ENCODE measurements around the gene BDH1.

BDH1 gene

GRCh38 chr3:197539651-197540051 lies 16.1 kb downstream of the BDH1 start:
- H3K4me2 ChIP-seq (ENCODE audit: low read depth, low read length, poor library complexity, severe bottlenecking): no peak overlapping the region
- no peaks in the 10 kb centered on the region for H4K20me1 ChIP-seq (ENCODE audit: insufficient read depth, low read length, poor library complexity, severe bottlenecking)
- no peak overlapping the region for H3K4me3 ChIP-seq (ENCODE audit: low read length, poor library complexity, severe bottlenecking)

GRCh38 chr3:197533927-197534725 lies 21.6 kb downstream of the BDH1 start:
- H3K4me3 ChIP-seq (ENCODE audit: low read length, poor library complexity, severe bottlenecking): no peak overlapping the region
- H4K20me1 ChIP-seq (ENCODE audit: insufficient read depth, low read length, poor library complexity, severe bottlenecking): no peaks in the 10 kb centered on the region
- no peak overlapping the region for H2AFZ ChIP-seq (ENCODE audit: low read length)
- TF ChIP-seq CTCF (conservative IDR thresholded peaks at IDR 0.05; ENCODE audit: low read length) (no peak), EZH2phosphoT487 (IDR thresholded peaks at IDR 0.05; ENCODE audit: borderline replicate concordance) (no peak)
- H3K36me3 ChIP-seq (ENCODE audit: insufficient read depth, low read length): peaks cover 30% of the 10 kb centered on the region; the same call in 1 of the 2 replicates
- H3K9ac ChIP-seq (ENCODE audit: low read depth, low read length, poor library complexity, severe bottlenecking): no peak overlapping the region
- H3K27me3 ChIP-seq (ENCODE audit: insufficient read depth, low read length, poor library complexity, severe bottlenecking): no peaks in the 10 kb centered on the region
- H3K79me2 ChIP-seq (ENCODE audit: insufficient read depth, low read length): no peaks in the 10 kb centered on the region
- H3K4me1 ChIP-seq (ENCODE audit: insufficient read depth, low read length, poor library complexity, severe bottlenecking): no peaks in the 10 kb centered on the region
- no peaks in the 10 kb centered on the region for H3K9me3 ChIP-seq (ENCODE audit: insufficient read depth, low read depth, low read length)
- no peak overlapping the region for H3K4me2 ChIP-seq (ENCODE audit: low read depth, low read length, poor library complexity, severe bottlenecking)
- H3F3A ChIP-seq (ENCODE audit: low read depth): no peaks in the 10 kb centered on the region
- H3K9me2 ChIP-seq (replicated peaks; ENCODE audit: low read depth, low read length): no peaks in the 10 kb centered on the region

More at GRCh38 chr3:197539651-197540051, 16.1 kb downstream of the BDH1 start:
- TF ChIP-seq CTCF (conservative IDR thresholded peaks at IDR 0.05; ENCODE audit: low read length) (no peak), EZH2phosphoT487 (IDR thresholded peaks at IDR 0.05; ENCODE audit: borderline replicate concordance) (no peak)
- no peak overlapping the region for H3K9ac ChIP-seq (ENCODE audit: low read depth, low read length, poor library complexity, severe bottlenecking)
- H3K79me2 ChIP-seq (ENCODE audit: insufficient read depth, low read length): no peaks in the 10 kb centered on the region
- H3K9me2 ChIP-seq (replicated peaks; ENCODE audit: low read depth, low read length): no peaks in the 10 kb centered on the region
- no peaks in the 10 kb centered on the region for H3F3A ChIP-seq (ENCODE audit: low read depth)
- no peaks in the 10 kb centered on the region for H3K9me3 ChIP-seq (ENCODE audit: insufficient read depth, low read depth, low read length)
- H3K36me3 ChIP-seq (ENCODE audit: insufficient read depth, low read length): peaks cover 23% of the 10 kb centered on the region; the same call in 1 of the 2 replicates
- no peak overlapping the region for H2AFZ ChIP-seq (ENCODE audit: low read length)
- no peaks in the 10 kb centered on the region for H3K4me1 ChIP-seq (ENCODE audit: insufficient read depth, low read length, poor library complexity, severe bottlenecking)
- no peaks in the 10 kb centered on the region for H3K27me3 ChIP-seq (ENCODE audit: insufficient read depth, low read length, poor library complexity, severe bottlenecking)

GRCh38 chr3:197533396-197533795 lies 22.4 kb downstream of the BDH1 start:
- Histone ChIP-seq H3K4me2 (ENCODE audit: low read depth, low read length, poor library complexity, severe bottlenecking) (no peak overlapping the region), H3K4me3 (ENCODE audit: low read length, poor library complexity, severe bottlenecking) (no peak overlapping the region)

More at GRCh38 chr3:197533396-197533795, 22.4 kb downstream of the BDH1 start:
- TF ChIP-seq CTCF (conservative IDR thresholded peaks at IDR 0.05; ENCODE audit: low read length): no peak
- Histone ChIP-seq H3K27me3 (ENCODE audit: insufficient read depth, low read length, poor library complexity, severe bottlenecking) (no peaks in the 10 kb centered on the region), H3K4me1 (ENCODE audit: insufficient read depth, low read length, poor library complexity, severe bottlenecking) (no peaks in the 10 kb centered on the region), H4K20me1 (ENCODE audit: insufficient read depth, low read length, poor library complexity, severe bottlenecking) (no peaks in the 10 kb centered on the region), H3K79me2 (ENCODE audit: insufficient read depth, low read length) (no peaks in the 10 kb centered on the region), H3K36me3 (ENCODE audit: insufficient read depth, low read length) (peaks cover 34% of the 10 kb centered on the region; the same call in 1 of the 2 replicates), H2AFZ (ENCODE audit: low read length) (no peak overlapping the region), H3K9ac (ENCODE audit: low read depth, low read length, poor library complexity, severe bottlenecking) (no peak overlapping the region), H3F3A (ENCODE audit: low read depth) (no peaks in the 10 kb centered on the region), H3K9me3 (ENCODE audit: insufficient read depth, low read depth, low read length) (no peaks in the 10 kb centered on the region), H3K9me2 (replicated peaks; ENCODE audit: low read depth, low read length) (no peaks in the 10 kb centered on the region)
